Lower leg skin (tissue), 3 donors: ENCODE data around the gene FAM3D.

Source experiments
- POLR2A ChIP-seq, 2 donors: fragments of 450-650 bp; IDR thresholded peaks; one replicate each; pipeline ENCODE4 v1.6.1; 2016 to 2017; ENCODE audit warnings: antibody characterized with exemption in 2 of 2, mild to moderate bottlenecking in 1 of 2, moderate library complexity in 1 of 2
- TF ChIP-seq, protein P1 (sequence below), 3 donors: fragments of 450-650 bp; IDR thresholded peaks; one replicate each; pipeline ENCODE4 v1.5.1; 2016; ENCODE audit warnings: antibody characterized with exemption in 3 of 3, mild to moderate bottlenecking in 3 of 3, moderate library complexity in 2 of 3

DNA sequence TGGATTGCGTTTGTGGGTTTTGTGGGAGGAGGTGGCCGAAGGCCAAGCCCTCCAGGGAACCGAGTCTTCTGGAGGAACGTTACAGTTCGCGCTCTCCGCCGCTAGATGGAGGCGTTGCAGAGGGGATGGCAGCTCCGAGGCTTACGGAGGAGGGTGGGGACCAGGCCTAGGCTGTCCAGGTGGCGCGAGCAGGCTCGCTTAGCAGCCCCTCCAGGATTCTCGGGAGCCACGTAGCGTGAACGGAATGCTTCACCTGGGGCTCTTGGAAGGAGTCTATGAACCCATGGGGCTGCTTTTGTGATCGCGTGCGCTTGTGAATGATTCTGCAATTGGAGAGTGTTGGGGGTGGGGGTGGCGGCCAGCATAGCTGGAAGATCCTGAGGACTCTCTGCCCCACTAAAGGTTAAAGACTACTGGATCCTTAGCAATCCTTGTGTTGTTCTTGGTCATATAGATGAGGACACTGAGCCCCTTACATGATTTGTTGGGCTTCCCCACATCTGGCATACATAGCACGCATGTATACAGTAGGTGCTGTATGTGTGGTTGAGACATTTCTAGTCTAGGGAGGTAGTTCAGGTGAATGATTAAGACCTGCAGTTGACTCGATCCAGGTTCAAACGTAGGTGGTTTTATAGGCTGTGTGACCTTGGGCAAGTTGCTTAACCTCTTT, 25.7 kb downstream of the FAM3D start:
- no peak for TF ChIP-seq POLR2A (IDR thresholded peaks at IDR 0.05)
- TF ChIP-seq, protein P1, sequence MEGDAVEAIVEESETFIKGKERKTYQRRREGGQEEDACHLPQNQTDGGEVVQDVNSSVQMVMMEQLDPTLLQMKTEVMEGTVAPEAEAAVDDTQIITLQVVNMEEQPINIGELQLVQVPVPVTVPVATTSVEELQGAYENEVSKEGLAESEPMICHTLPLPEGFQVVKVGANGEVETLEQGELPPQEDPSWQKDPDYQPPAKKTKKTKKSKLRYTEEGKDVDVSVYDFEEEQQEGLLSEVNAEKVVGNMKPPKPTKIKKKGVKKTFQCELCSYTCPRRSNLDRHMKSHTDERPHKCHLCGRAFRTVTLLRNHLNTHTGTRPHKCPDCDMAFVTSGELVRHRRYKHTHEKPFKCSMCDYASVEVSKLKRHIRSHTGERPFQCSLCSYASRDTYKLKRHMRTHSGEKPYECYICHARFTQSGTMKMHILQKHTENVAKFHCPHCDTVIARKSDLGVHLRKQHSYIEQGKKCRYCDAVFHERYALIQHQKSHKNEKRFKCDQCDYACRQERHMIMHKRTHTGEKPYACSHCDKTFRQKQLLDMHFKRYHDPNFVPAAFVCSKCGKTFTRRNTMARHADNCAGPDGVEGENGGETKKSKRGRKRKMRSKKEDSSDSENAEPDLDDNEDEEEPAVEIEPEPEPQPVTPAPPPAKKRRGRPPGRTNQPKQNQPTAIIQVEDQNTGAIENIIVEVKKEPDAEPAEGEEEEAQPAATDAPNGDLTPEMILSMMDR (IDR thresholded peaks at IDR 0.05), result peak in 1 of 3 donors; percentile 63
